ENCODE results near the gene SMIM5. TPM values are rescaled to one million over a fixed set of nuclear protein-coding genes. Genes with fewer than 3 reads are reported as not detected.
"Not testable (repeated sequence)": the region's sequence is repeated elsewhere in the genome, so short reads cannot be mapped to it uniquely, and the experiment has no call there.

SMIM5 gene
- total RNA-seq, 1 donor, result 3.0 TPM

DNA sequence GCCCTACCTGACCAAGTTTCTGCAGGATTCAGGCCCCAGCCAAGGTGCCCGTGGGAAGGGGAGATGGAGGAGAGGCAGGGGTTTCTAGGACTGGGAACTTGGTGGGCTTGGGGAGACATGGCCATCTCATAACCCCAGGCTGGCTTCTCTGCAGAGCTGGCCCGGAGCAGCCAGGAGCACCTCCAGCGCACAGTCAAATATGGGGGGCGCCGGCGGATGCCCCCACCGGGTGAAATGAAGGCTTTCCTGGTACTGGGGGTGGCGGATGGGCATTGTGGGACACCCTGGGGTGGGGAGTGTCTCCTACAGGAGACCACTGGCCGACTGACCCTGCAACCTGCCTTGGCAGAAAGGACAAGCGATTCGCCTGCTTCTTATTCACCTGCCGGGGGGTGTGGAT lies 9.2 kb upstream of the SMIM5 start:
- no peak for DNase-seq (ENCODE audit: low read depth in 2 of 3, low spot score in 2 of 3)

DNA sequence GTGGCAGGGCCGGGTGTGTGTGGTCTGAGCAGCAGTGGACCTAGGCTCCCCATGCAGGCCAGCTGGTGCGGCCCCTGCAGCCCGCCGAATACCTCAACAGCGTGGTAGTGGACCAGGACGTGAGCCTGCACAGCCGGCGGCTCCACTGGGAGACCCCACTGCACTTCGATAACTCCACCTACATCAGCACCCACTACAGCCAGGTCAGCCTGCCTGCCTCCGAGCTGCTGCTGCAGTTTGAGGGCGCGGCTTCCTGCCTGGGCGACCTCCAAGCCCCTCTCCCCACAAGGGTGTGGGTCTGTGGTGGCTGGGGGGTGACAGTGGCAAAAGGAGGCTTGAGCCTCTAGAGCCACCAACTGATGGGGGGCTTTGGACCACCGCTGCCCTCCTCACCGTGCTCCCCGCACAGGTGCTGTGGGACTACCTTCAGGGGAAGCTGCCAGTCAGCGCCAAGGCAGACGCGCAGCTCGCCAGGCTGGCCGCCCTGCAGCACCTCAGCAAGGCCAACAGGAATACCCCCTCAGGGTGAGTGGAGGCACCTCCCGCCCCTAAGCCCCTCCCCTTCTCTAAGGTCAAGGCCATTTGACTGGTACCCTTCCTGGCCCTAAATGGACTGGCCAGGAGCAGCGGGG lies 8.4 kb upstream of the SMIM5 start:
- DNase-seq (ENCODE audit: low read depth in 2 of 3, low spot score in 2 of 3), result no peak

DNA sequence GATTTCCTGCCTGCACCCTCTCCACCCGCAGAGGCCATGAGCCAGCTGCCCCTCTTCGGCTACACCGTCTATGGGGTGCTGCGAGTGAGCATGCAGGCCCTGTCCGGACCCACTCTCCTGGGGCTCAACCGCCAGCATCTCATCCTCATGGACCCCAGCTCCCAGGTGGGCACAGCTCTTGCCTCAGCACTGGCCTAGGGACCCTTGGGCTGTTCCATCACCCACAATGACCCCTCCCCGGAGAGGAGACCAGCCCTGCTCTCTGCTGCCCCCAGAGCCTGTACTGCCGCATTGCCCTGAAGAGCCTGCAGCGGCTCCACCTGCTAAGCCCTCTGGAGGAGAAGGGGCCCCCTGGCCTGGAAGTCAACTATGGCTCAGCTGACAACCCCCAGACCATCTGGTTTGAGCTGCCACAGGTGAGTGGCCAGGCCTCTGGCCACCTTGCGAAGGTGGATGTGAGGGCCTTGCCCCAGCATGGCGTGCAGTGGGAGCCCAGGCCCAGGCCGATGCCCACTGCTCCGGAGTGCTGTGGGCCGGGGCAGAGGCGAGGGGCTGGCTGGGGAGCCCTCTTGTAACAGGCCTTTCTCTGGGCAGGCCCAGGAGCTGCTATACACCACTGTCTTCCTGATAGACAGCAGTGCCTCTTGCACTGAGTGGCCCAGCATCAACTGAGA lies 7.3 kb upstream of the SMIM5 start:
- DNase-seq (ENCODE audit: low read depth in 2 of 3, low spot score in 2 of 3), result peak in 2 of 3 donors; percentile 40 to 55

DNA sequence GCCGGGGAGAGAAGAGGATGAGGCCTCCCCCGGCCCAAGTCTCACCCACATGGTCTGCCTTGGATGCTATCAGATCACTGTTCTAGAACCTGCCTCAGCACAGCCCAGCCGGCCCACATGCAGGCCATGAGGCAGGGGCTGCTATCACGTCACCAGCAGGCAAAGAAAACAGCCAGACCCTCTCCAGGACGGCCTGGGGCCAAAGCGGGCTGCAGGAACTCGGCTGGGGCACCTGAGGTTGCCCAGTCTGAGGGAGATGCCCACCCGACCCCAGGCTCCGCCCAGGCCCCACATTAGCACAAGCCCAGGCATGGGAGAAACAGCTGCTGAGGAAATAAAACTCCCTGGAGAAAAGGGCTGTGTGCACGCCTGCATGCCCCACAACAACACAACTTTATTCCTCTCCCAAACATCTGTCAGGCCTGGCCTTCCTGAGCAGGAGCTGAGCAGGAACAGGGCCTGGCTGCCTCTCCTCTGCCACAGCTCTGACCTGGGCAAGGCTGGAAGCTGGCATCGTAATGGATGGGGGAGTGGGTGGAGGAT lies 6.7 kb upstream of the SMIM5 start:
- DNase-seq (ENCODE audit: low read depth in 2 of 3, low spot score in 2 of 3), result no peak

DNA sequence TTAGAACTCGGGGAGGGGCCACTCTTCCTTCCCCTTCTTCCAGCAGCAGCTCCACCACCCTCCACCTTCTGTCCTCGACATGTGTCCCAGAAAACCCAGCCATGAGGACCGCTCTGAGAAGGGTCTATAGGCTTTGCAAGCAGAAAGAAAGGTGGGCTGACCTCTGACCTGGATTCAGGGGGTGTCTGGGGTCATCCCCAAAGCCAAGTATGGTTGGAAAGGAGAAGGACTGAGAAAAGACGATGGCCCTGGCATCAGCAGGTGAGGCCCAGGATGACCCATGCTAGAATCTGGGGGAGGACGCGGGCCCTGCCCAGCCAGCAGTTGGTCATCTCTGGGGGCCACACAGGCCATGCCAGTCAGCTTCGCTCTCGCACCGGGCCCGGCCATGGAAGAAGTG lies 6.1 kb upstream of the SMIM5 start:
- DNase-seq (ENCODE audit: low read depth in 2 of 3, low spot score in 2 of 3), result no peak

DNA sequence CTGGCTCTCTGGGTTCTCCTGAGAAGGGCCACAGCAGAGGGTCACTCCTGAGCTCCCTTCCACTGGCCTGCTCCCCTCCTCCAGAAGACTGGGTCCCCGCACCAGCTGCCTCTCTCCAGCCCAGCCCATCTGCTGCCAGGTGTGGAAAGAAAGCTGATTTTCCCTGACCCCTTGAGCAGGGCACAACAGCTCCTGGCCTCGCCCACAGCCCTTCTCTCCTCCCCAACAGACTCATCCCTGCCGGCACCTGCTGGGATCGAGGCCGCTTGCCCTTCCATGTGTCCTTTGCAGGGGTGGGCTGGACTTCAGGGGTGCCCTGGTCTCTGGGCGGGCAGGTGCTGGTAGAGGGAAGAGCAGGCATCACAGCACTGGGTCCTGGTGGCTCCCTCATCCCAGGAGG lies 4.8 kb upstream of the SMIM5 start:
- DNase-seq (ENCODE audit: low read depth in 2 of 3, low spot score in 2 of 3), result no peak

DNA sequence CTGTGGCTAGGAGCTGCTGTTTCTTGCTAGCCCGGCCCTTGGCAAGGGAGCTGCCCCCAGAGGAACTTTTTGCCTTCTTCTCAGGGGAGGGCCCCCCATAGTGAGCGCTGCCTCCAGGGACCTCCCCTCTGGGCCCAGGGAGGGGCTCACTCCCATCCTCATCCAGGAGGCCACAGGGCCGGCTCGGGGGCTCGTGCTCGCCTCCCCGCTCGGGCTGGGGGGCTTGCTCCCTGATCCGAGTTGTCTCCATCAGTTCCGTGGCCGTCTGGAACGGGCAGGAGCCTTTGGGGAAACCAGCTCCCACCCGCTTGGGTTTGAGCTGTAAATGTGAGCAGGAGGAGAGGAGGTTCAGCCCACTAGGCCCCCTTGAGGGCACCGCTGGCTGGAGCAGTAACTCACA lies 4.1 kb upstream of the SMIM5 start:
- DNase-seq (ENCODE audit: low read depth in 2 of 3, low spot score in 2 of 3), result no peak

DNA sequence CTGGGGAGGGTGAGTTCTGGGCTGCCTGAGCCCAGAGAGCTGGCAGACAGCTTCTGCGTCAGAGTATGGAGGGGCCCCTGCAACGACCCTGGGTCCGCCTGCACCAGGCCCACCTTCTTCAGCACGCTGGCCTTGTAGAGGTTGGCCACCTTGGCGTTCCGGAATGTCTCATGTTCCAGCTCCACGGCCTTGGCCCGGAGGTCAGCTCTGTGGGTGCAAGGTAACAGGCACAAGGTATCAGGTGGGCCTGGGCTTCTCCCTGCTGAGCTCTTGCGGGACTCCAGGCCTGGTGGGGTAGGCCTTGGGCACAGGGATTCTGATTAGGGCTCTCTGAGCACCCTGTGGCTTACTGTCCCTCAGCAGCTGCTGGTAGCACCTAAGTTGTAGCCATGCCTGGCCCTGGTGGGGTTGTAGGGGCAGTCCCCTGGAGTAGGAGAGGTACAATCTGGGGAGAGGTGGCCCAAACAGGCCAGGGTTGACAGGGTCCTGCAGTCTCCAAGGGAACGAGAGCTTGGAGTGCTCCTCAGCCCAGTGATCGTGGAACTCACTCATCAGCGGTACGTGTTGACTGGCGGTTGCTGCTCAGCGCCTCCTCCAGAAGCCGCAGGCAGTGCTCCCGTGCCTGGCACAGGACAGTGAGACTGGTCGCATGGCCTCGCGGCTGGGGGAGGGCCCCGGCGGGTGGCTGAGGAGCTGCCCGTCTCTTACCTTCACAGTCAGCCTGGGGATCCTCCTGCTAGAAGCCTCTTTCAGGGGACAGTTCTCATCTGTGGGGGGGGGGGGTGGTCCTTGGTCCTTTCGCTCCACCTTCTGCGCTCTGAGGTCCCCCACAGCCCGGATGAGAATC lies 2.9 kb upstream of the SMIM5 start:
- DNase-seq (ENCODE audit: low read depth in 2 of 3, low spot score in 2 of 3), result no peak

DNA sequence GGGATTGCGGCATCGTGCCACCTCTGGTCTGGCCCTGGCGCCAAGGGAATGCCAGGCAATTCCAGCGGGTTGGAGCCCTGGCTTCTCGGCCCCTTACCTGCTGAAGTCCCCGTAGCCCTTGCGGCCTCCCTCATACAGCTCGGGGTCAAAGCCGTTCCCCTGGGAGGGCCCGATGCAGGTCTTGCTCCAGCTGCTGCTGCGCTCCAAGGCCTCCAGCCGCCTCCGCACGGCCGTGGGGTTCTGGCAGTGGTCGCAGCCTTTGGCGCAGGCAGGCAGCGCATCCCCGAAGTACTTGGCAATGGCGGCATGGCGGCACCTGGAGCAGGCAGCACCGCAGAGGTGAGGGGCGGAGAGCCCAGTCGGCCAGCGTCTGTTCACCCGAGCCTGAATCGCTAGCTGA lies 1.9 kb upstream of the SMIM5 start:
- no peak for DNase-seq (ENCODE audit: low read depth in 2 of 3, low spot score in 2 of 3)

DNA sequence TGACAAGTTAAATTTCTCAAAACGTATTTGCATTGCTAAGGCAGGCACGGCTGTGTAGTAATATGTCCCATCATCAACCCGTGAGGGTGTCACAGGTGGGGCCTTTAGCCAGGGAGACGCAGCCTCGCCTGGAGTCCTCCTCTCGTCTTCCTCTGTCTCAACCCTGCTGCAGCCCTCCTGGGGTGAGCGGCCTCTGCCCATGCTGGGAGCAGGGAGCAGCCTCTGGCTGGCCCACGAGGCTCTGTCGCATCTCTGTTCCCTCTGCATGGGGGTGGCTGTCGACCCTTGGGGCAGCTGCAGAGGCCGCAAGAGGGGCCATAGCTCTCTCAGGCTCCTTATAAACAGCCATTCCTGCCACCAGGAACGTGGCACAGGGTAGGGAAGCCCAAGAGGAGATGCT lies 806 bp upstream of the SMIM5 start:
- DNase-seq (ENCODE audit: low read depth in 2 of 3, low spot score in 2 of 3), result no peak

DNA sequence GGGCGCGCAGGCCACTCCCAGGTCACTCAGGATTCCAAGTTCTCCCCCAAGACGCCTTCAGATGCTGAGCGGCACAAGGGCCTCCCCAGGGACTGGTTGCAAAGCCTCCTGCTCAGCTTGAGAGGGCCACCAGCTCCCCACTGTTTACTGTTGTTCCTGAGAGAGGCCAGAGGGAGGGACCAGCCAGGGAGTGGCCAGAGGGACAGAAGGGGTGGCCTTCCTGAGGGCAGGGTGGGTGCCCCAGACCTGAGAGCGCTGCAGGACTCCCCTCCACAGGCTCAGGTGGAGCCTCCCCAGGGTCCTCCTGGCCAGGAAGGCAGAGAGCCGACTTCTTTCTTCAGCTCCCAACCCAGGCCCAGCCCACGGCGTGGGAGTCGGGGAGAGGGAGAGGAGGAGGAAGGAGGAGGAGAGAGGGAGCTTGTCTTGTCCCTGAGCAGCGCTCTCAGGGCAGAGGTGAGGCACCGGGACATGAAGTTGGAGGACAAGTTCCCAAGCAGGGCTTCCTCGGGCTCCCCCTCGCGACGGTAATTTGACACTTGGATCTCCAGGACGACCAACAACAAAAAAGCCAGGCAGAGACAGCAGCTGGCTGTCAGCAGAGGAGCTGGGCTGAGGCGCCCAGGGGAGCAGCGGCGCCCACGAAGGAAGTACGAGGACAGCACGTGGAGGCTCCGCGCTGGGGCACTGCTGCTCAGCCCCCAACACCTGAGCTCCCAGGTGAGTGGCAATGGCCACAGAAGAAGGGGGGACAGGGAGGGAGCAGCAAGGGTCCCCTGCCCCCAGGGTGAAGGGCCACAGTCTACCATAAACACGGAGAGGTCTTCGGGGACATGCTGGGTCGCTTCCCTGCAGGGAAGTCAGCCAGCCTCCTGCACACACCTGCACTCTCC lies 497 bp downstream of the SMIM5 start:
- peak; percentile 17 to 87 (median 82) for DNase-seq (ENCODE audit: low read depth in 2 of 3, low spot score in 2 of 3)

DNA sequence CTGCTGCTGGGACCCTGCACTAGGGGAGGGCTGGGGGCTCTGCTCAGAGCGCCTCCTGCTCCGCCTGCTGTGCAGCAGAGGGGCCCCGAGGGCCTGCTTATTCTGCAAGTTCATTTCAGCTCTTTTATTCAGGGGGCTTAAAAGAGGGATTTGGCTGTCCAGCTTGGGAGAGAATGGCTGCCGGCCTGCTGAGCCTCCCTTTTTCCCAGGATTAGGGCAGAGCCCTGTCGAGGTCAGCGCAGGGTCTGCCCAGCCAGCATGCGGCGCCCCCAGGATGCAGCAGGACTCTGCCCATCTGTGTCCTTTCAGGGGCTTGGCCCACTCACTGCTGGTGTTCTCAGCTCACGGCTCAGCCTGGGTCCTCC lies 1.1 kb downstream of the SMIM5 start:
- no peak for DNase-seq (ENCODE audit: low read depth in 2 of 3, low spot score in 2 of 3)

DNA sequence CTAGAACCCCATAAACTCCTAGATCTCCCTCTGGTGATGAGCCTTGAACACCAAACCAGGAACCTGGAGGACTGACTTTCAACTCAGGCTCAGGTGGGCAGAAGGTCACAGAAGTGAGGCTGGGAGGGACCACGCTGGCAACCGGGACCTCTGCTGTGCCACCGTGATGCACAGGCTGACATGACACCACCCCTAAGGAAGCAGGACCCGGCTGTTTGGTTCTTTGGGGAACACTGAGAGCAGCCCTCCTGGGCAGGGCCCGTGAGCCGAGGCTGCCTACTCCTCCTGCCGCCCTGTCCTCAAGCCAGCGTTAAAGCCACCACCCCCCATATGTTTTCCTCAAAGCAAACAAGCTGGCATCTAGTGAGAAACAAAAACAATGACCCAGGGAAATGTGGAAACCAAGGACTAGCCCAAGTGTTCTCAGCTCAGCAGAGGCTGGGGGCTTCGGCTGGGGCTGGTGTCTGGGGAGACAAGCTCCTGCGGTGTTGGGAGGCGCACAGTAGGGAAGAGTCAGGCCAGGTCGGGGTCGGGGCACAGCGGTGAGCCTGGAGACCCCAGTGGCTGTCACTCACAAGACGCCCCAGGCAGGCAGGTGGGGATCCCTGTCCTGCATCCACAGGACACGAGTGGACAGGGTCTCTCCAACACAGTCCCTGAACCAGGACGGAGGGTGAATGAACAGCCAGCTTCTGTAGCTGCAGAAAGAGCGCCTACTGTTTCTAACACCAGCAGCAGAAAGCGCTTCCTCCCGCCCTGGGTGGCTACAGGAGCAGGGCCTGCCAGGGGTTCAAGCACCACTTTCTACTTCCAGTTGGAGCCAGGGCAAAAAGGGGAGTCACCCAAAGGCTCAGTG lies 1.7 kb downstream of the SMIM5 start:
- no peak for DNase-seq (ENCODE audit: low read depth in 2 of 3, low spot score in 2 of 3)

DNA sequence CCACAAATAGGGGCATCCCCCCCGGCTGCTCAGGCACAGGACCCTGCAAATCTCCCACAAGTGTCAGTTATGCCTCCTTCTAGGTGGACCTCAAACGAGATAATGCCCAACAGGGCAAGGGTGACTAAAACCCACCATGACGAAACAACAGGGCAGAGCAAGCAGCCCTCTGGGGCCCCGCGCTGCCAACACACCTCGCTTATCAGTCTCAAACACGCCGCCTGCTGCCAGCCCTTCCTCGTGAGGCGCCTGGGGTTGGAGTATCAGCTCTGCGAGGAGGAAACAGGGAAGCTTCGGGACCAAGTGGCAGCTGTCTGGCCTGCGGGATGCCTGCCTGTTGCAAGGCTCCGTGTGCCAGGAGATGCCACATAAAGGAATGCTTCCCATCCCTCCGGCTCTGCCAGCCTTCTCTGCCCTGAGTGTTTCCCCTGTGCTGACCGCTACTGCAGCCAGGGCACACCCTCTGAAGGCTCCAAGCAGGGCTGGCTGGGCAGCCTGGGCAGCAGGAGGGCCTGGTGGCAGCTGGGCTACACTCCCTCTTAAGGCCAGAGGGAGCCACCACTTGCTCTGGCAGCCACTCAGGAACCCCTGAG lies 2.5 kb downstream of the SMIM5 start:
- peak in 2 of 3 donors; percentile 80 to 81 for DNase-seq (ENCODE audit: low read depth in 2 of 3, low spot score in 2 of 3)

DNA sequence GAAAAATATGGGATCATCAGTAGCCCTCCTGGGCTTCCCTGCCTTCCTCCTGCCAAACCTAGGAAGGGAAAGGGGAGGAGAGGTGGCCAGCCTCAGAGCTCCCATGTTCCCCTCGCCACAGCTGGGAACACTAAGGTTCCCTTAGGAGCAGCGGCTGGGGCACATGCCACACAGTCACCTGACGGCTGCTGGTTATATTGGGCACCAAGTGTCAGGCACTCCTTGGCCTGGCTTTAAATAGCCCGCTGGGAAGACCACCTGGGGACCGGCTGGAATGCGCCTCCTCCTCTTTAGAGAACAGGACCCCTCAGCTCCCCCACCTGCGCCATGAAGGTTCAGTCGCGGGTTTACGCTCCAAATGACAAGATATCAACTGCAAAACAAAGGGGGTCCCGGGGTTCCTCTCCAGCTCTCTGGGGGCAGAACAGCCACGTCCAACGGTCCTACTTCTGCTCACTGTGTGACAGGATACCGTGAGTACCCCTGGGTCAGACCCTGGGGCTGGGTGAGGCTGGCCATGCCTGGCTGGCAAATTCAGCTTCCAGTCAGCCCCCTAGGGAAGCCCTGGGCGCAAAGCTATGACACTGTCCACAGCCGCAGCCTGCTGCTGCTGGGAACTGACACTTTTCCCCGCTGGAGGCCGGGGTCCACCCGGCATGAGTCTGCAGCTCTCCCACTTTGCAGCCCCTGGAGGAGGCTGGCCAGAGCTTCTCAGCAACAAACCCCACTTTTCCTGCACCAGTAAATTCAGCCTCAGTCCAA lies 3.3 kb downstream of the SMIM5 start:
- DNase-seq (ENCODE audit: low read depth in 2 of 3, low spot score in 2 of 3), result no peak

DNA sequence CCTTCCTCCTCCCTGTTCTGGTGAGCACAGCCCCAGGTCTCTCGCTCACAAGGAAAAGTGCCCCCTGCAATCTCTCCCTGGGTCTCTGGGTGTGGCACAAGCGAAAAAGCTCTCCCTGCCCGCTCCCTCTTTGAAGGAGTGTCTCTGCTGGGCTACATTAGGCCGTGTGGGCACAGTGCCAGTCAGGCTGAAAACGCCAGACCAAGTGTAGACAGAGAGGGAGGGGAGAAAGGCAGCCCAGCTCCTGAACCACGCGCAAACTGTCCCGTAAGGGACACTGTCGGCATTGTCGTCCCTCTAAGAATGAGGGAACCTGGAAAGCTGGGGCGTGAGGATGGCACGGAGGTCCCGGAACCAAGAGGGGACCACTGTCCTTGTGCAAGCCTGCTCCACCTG lies 3.9 kb downstream of the SMIM5 start:
- no peak for DNase-seq (ENCODE audit: low read depth in 2 of 3, low spot score in 2 of 3)

DNA sequence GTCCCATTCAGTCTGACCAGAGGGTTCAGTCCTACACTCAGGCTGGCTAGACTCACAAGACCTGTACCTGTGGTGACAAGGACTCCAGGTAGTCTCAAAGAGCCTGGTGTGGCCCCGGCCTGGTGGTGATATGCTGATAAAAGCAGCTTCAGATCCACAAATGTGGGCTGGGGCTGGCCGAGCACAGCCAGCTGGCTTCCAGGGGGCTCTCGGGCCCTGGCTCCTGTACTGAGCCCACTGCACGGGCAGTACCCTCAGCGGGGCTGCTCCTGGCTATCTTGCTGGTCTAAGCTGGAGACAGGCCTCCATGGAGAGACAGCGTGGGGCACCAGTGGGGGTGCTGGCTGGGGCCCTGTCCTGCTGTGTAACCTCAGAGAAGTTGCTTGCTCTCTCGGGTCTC lies 4.3 kb downstream of the SMIM5 start:
- no peak for DNase-seq (ENCODE audit: low read depth in 2 of 3, low spot score in 2 of 3)

DNA sequence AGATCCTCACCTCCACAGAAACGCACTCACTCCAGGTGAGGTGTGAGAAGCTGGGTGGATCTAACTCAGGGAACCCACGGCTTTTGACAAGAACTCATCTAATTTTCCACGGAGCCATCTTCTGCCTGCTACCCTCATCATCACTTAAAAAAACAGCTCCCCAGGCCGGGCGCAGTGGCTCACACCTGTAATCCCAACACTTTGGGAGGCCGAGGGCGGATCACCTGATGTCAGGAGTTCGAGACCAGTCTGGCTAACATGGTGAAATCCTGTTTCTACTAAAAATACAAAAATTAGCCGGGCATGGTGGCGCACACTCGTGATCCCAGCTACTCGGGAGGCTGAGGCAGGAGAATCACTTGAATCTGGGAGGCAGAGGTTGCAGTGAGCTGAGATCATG lies 4.8 kb downstream of the SMIM5 start:
- not testable (repeated sequence) for DNase-seq (ENCODE audit: low read depth in 2 of 3, low spot score in 2 of 3)

DNA sequence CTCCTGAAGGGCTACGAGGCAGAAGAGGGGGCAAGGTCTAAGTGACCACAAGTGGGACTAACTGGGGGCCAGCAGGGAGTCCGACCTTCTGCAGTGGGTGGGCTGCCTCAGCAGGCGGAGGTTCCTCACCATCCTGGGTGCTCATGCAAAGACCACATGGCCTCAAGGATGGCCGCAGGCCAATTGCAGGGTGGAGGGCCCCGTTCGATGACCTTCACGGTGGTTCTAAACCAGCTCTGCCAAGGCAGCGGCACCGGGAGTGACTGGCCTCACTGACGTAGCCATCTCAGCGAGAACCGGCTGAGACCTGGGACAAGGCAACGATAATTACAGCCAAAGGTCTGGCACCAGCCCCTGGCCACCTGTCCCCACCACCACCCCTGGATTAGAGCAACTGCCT lies 5.7 kb downstream of the SMIM5 start:
- DNase-seq (ENCODE audit: low read depth in 2 of 3, low spot score in 2 of 3), result no peak

Measured in hematopoietic multipotent progenitor cell (in vitro differentiated cells).